ENCODE measurements around the gene MAPKAPK5.
"Not testable (repeated sequence)": the region's sequence is repeated elsewhere in the genome, so short reads cannot be mapped to it uniquely, and the experiment has no call there.

MAPKAPK5 gene

DNA sequence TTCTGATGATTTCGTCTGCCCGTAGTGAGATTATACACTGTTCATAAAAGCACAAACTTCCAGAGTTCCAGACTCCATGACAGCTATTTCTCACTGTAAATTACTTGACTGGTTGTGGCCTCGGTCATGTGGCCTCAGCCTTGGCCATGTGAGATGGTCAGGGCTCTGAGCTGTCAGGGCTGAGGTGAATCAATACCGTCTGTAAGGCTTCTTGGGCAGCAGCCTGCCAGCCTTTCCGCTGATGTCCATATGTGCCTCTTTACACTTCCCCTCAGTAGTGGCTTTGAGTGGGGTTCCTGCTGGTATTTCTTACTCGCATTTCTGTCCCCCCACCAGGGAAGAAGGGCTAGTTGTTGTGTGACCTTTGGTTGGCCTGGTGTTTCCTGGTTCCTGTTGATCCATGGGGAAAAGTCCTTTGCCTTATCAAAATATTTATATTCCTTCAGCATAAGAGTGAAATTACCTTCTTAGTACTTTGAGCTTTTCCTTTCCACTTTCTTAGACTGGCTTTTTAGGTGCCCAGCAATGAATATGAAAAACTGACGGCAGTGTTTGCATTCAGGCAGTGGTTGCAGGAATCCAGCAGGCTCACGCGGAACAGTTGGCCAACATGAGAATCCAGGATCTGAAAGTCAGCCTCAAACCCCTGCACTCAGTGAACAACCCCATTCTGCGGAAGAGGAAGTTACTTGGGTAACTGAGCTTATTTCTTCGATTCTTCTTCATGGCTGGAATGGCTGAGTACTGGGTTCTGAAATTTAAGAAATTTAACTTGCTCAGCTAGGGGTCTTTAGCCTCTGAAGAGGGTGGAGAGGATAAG, 46.1 kb downstream of the MAPKAPK5 start:
- DNase-seq: no peak

- no peak for DNase-seq
Observed at GRCh38 chr12:111893287-111893686, 51.3 kb downstream of the MAPKAPK5 start.

GRCh38 chr12:111894556-111894955, 52.5 kb downstream of the MAPKAPK5 start:
- DNase-seq: no peak

- DNase-seq: no peak
Observed at GRCh38 chr12:111901182-111901581, 59.2 kb downstream of the MAPKAPK5 start.

DNA sequence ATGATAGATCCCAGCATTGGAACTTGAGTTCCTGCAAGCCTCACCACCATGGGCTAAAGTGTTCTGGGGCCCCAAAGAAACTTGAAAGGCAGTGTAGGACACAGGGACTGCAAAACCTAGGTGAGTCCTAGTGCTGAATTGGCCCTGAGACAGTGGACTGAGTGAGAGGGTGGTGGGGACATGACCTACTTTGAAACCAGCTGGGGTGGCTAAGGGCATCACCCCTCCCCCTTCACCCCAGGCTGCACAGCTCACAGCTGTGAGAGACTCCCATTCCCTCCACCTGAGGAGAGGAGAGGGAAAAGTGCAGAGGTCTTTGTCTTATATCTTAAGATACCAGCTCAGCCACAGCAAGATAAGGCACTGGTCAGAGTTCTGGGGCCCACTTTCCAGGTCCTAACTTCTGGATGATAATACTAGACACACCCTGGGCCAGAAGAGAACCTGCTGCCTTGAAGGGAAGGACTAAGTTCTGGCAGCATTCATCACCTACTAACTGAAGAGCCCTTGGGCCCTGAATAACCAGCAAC, 62.5 kb downstream of the MAPKAPK5 start:
- no peak for DNase-seq

- DNase-seq: no peak
Observed at GRCh38 chr12:111905502-111905901, 63.5 kb downstream of the MAPKAPK5 start.

DNA sequence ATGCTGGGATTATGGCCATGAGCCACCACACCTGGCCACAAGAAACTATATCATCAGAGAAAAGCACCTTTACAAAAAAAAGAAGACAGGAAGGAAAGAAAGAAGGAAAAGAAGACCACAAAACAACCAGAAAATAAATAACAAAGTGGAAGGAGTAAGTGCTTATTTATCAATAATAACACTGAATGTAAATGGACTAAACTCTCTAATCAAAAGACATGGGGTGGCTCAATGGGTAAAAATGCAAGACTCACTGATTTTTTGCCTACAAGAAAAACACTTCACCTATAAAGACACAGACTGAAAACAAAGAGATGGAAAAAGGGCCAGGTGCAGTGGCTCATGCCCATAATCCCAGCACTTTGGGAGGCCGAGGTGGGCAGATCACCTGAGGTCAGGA, 65.7 kb downstream of the MAPKAPK5 start:
- no peak for DNase-seq

DNA sequence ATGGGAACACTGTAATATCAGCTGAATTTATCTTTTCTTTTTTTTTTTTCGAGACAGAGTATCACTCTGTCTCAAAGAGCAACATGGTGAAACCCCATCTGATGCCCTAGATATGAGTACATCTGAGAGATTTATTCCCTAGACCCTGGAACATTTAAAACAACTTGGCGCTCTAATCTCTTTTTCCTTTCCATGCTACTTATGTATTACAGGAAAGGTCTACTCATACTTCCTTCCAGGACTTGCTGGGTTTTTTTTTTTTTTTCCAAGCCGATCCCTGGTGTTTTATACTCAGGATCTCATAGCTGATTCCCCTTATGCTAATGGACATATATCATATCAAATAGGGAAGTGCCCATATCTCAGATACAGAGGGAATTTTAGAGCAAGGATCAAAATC, 83.1 kb downstream of the MAPKAPK5 start:
- DNase-seq: no peak

GRCh38 chr12:111926631-111927030, 84.6 kb downstream of the MAPKAPK5 start:
- DNase-seq: no peak

DNA sequence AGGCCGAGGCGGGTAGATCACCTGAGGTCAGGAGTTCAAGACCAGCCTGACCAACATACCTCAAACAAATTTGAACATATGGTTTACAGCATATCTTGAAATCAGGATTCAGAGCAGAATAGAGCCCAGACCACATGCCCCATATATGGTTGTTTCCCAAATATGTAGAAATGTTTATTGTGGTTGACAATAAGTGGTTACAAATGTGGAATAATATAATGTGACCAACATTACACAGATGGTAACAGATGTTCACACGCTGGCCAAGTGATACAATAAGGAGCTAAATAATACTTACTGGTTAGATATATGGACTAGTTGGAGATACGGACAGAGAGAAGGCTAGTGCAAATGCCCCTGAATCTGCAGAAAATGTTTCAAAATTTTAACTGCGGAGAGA, 85.3 kb downstream of the MAPKAPK5 start:
- no peak for DNase-seq

- no peak for DNase-seq
Observed at GRCh38 chr12:111932241-111932640, 90.2 kb downstream of the MAPKAPK5 start.

DNA sequence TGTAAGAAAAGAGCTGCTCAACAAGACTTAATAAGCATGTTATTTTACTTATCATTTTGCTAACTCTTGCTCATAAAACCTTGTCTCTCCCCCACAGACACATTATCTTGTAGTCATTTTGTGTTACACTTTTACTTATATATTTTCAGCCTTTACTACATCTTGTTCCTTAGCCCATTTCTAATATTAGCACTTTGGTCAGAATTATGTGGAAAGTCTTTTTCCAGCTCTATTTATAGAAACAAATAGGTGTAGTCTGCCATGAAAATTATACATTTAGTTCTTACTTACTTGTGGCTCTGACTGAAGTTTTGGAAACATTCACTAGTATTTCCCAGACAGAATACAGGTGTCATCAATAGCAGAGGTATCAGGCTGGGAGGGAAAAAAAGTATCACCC, 94.8 kb downstream of the MAPKAPK5 start:
- no peak for DNase-seq

GRCh38 chr12:111937429-111937828, 95.4 kb downstream of the MAPKAPK5 start:
- no peak for DNase-seq

- no peak for DNase-seq
Observed at GRCh38 chr12:111942557-111942956, 100.5 kb downstream of the MAPKAPK5 start.

DNA sequence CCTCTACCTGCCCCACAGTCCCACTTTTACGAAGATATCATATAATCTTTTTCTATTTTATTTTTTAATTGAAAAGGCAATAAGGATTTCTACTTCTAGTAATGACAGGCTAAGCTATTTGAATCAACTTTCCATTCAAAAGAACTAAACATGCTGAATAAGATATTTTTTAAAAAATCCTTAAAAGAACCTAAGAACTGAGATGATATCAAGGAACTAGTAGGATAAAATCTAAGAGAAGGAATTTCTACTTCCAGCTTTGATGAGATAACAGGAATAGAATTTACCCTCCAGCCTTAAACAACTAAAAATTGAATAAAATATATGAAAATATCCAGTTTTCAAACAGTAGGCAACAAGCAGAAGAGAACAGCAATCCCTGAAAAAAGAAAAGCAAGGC, 101.9 kb downstream of the MAPKAPK5 start:
- DNase-seq: no peak

- not testable (repeated sequence) for DNase-seq
Observed at GRCh38 chr12:111950961-111951676, 109.1 kb downstream of the MAPKAPK5 start.

All from activated naive CD4-positive, alpha-beta T cell (primary cell).